ENCODE data around the gene ACLY. TPM values are rescaled to one million over a fixed set of nuclear protein-coding genes. Genes with fewer than 3 reads are reported as not detected.

Gene ACLY
- total and polyA plus RNA-seq, 2 of the 13 experiments (the other 11 are each of a cell fraction or from before 2014, with no cell fraction given), result 111 to 218 TPM

DNA sequence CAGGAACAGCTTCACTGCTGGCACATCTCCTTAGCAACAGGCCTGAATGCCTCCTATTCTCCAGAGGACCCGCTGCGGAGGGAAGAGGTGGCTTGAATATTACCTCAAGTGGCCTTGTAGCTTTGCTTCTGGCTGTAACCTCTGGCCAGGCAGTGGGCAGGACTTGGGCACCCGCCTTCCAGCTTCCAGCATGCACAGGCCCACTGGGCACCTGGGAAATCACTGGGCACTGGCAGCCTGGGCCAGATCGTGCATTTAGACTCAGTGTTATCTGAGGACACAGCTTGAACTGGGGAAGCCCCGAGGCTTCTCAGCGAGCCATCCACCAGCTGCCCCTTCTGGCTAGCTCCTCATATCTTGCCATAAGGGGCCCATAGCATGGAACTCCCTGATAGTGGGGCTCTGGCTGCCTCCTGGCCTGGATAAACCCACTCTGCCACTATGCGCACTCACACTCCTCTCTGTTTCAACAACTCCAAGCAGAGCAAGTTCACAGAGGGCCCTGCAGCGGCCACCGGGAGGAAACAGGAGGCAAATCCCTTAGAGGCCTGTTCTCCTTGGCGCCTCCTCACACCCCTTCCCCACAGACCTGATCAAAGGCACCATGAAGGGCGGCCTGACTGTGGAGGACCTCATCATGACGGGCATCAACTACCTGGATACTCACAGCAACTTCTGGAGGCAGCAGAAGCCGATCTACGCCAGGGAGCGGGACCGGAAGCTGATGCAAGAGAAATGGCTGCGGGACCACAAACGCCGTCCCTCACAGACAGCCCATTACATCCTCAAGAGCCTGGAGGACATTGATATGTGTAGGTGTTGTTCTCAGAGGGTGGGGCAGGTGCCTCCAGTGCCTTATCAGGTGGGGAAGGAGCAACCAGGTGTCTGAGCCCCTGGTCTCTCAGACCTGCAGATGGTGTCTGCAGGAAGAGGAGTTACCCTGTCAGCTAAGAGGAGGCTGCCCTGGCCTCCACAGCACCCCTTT, 19.5 kb upstream of the ACLY start:
- ChIA-PET CTCF (ENCODE audit: low intra/inter-chr PET ratio, low total read pairs) (no interaction called here), POLR2A (interaction anchor here (2.0 to 2.5 kb wide), 3 partner anchors 8 to 21 kb away, joined by 7 to 11 read pairs (median 10); partner anchors contain the start of genes ACLY and ODAD4)
- H3K79me2 ChIP-seq (ENCODE audit: insufficient read depth, low read length), result no peaks in the 10 kb centered on the region
- H4K20me1 ChIP-seq (ENCODE audit: insufficient read depth, low read length), result no peaks in the 10 kb centered on the region
- peaks cover 38% of the 10 kb centered on the region for H3K4me1 ChIP-seq (ENCODE audit: insufficient read depth, low read length)
- ATAC-seq (no peak), DNase-seq (ENCODE audit: low spot score) (no peak), FAIRE-seq (no peak)
- intact Hi-C loops (cut with micrococcal nuclease; ENCODE audit: unreplicated experiment), result no loop called here
- no TSS peak for BruUV-seq (replicated peaks)
- 84% methylated on average over 16 of the region's 19 CpGs for WGBS (ENCODE audit: low lambda C conversion rate)
- in situ Hi-C loops (cut with HindIII; ENCODE audit: extremely low pct_ligation_motif_present, low pct_unique_long_range_greater_than_20kb), result no loop called here
- no peaks in the 10 kb centered on the region for H3K9me3 ChIP-seq (ENCODE audit: low read length)
- H3K27ac ChIP-seq (ENCODE audit: extremely low read length, insufficient read depth, low read length), result no peak overlapping the region
- TF ChIP-seq, protein P1, sequence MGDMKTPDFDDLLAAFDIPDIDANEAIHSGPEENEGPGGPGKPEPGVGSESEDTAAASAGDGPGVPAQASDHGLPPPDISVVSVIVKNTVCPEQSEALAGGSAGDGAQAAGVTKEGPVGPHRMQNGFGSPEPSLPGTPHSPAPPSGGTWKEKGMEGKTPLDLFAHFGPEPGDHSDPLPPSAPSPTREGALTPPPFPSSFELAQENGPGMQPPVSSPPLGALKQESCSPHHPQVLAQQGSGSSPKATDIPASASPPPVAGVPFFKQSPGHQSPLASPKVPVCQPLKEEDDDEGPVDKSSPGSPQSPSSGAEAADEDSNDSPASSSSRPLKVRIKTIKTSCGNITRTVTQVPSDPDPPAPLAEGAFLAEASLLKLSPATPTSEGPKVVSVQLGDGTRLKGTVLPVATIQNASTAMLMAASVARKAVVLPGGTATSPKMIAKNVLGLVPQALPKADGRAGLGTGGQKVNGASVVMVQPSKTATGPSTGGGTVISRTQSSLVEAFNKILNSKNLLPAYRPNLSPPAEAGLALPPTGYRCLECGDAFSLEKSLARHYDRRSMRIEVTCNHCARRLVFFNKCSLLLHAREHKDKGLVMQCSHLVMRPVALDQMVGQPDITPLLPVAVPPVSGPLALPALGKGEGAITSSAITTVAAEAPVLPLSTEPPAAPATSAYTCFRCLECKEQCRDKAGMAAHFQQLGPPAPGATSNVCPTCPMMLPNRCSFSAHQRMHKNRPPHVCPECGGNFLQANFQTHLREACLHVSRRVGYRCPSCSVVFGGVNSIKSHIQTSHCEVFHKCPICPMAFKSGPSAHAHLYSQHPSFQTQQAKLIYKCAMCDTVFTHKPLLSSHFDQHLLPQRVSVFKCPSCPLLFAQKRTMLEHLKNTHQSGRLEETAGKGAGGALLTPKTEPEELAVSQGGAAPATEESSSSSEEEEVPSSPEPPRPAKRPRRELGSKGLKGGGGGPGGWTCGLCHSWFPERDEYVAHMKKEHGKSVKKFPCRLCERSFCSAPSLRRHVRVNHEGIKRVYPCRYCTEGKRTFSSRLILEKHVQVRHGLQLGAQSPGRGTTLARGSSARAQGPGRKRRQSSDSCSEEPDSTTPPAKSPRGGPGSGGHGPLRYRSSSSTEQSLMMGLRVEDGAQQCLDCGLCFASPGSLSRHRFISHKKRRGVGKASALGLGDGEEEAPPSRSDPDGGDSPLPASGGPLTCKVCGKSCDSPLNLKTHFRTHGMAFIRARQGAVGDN (CRISPR knock-in tag; IDR thresholded peaks at IDR 0.05), result peak; percentile 18; the same call in 1 of the 2 replicates
- no peak for TF ChIP-seq ZNF253 (CRISPR knock-in tag; IDR thresholded peaks at IDR 0.05; ENCODE audit: borderline replicate concordance)
- no peak overlapping the region for H3K9ac ChIP-seq (ENCODE audit: insufficient read depth, low read depth, low read length)
- H2AFZ ChIP-seq (ENCODE audit: low read length), result no peak overlapping the region
- H3K36me3 ChIP-seq (replicated peaks in 1 of 2; ENCODE audit: control insufficient read depth in 1 of 2, insufficient read depth in 2 of 2, low read length in 2 of 2), result no peaks in the 10 kb centered on the region
- H3K4me3 ChIP-seq (replicated peaks in 1 of 3; ENCODE audit: insufficient read depth in 1 of 3, low read depth in 2 of 3, low read length in 3 of 3), result no peak overlapping the region
- H3K27me3 ChIP-seq (ENCODE audit: control insufficient read depth in 1 of 2, insufficient read depth in 2 of 2, low read length in 2 of 2), result no peaks in the 10 kb centered on the region
- no peak overlapping the region for H3K4me2 ChIP-seq (ENCODE audit: low read depth, low read length)

All from HepG2 (cell line).